ENCODE measurements around the gene SMOC1. TPM values are rescaled to one million over a fixed set of nuclear protein-coding genes. Genes with fewer than 3 reads are reported as not detected.

SMOC1 gene
- total and polyA plus RNA-seq, 2 of the 8 experiments (the other 6 are each of a cell fraction or from before 2014, with no cell fraction given), result 1.6 to 2.4 TPM

GRCh38 chr14:69865701-69866365 is 13.4 kb upstream of the SMOC1 start (continued):
- TF ChIP-seq CHD7 (IDR thresholded peaks at IDR 0.05; ENCODE audit: insufficient replicate concordance, low read length) (no peak), EGR1 (IDR thresholded peaks at IDR 0.05; ENCODE audit: borderline replicate concordance, low read depth, low read length) (no peak), KDM5A (IDR thresholded peaks at IDR 0.05; ENCODE audit: low read length) (no peak), TAF7 (optimal IDR thresholded peaks at IDR 0.05; ENCODE audit: borderline replicate concordance, low read depth, low read length) (no peak), GTF2F1 (IDR thresholded peaks at IDR 0.05; ENCODE audit: borderline replicate concordance, low read depth, low read length) (no peak), ASH2L (IDR thresholded peaks at IDR 0.05; ENCODE audit: low read length) (no peak), CTCF (IDR thresholded peaks at IDR 0.05; ENCODE audit: control extremely low read depth in 1 of 3, insufficient read depth in 1 of 3, low read depth in 1 of 3, low read length in 3 of 3) (no peak), SP4 (IDR thresholded peaks at IDR 0.05; ENCODE audit: low read length) (no peak)

All from H1 (cell line).